ENCODE data around the gene CAB39L. TPM values are rescaled to one million over a fixed set of nuclear protein-coding genes. Genes with fewer than 3 reads are reported as not detected.

The CAB39L gene
- total and polyA plus RNA-seq, 9 of the 15 experiments (the other 6 are each of a cell fraction or from before 2014, with no cell fraction given): 1.1 to 4.2 (median 2.6) TPM

DNA sequence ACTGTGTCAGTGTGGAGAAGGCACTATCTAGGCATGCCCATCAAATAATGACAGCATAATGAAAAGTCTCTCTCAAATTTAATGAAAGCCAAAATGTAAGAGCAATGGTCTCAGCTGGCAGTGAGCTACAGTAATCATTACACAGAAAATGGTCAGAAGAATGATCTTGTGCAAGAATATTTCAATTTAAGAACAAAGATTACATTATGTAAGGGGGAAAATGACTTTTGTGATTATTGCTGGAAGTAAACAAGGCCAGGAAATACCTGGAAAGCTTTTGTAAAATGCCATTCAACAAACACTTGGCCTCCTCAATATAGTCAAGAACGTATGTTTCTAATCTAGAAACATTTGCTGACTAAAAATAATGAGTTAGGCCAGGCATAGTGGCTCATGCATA, 89.1 kb downstream of the CAB39L start (continued):
- TF ChIP-seq ZNF740 (CRISPR knock-in tag; IDR thresholded peaks at IDR 0.05) (no peak), ZNF740 (tag; IDR thresholded peaks at IDR 0.05) (no peak), ZNF12 (CRISPR knock-in tag; IDR thresholded peaks at IDR 0.05) (no peak), ZC3H4 (CRISPR knock-in tag; IDR thresholded peaks at IDR 0.05; ENCODE audit: borderline replicate concordance) (no peak), HCFC1 (IDR thresholded peaks at IDR 0.05; ENCODE audit: low read depth, low read length) (no peak), HDAC3 (IDR thresholded peaks at IDR 0.05; ENCODE audit: borderline replicate concordance, partially characterized antibody) (no peak)
- TF ChIP-seq, protein P1, sequence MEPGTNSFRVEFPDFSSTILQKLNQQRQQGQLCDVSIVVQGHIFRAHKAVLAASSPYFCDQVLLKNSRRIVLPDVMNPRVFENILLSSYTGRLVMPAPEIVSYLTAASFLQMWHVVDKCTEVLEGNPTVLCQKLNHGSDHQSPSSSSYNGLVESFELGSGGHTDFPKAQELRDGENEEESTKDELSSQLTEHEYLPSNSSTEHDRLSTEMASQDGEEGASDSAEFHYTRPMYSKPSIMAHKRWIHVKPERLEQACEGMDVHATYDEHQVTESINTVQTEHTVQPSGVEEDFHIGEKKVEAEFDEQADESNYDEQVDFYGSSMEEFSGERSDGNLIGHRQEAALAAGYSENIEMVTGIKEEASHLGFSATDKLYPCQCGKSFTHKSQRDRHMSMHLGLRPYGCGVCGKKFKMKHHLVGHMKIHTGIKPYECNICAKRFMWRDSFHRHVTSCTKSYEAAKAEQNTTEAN (CRISPR knock-in tag; IDR thresholded peaks at IDR 0.05): no peak

- FAIRE-seq: no peak
- ChIA-PET CTCF (ENCODE audit: low intra/inter-chr PET ratio) (no interaction called here), POLR2A (no interaction called here)
- Histone ChIP-seq H3K36me3 (ENCODE audit: control insufficient read depth, insufficient read depth, low read length) (no peaks in the 10 kb centered on the region), H2AFZ (ENCODE audit: low read depth, low read length) (no peak overlapping the region), H3K27ac (ENCODE audit: extremely low read depth, low read depth, low read length) (no peak overlapping the region), H3K4me2 (ENCODE audit: insufficient read depth, low read length) (no peak overlapping the region), H3K79me2 (ENCODE audit: control insufficient read depth, insufficient read depth, low read length) (no peaks in the 10 kb centered on the region), H4K20me1 (replicated peaks; ENCODE audit: control insufficient read depth, insufficient read depth, low read length) (no peaks in the 10 kb centered on the region), H3K9ac (ENCODE audit: insufficient read depth in 1 of 2, low read depth in 2 of 2, low read length in 2 of 2) (no peak overlapping the region), H3K9me1 (ENCODE audit: control insufficient read depth, insufficient read depth, low read length) (no peaks in the 10 kb centered on the region), H3K4me3 (no peak overlapping the region), H3K27me3 (ENCODE audit: control insufficient read depth in 2 of 2, insufficient read depth in 2 of 2, low read length in 2 of 2) (no peaks in the 10 kb centered on the region), H3K9me3 (replicated peaks; ENCODE audit: control insufficient read depth, insufficient read depth, low read depth, low read length) (no peaks in the 10 kb centered on the region), H3K4me1 (replicated peaks in 1 of 2; ENCODE audit: control insufficient read depth in 2 of 2, insufficient read depth in 2 of 2, low read length in 2 of 2) (no peaks in the 10 kb centered on the region)
- in situ Hi-C loops (cut with MboI): no loop called here
- 28% methylated on average over 3 of the region's 3 CpGs for WGBS (ENCODE audit: insufficient coverage, low coverage, missing lambda C conversion rate)
- BruUV-seq (replicated peaks): no TSS peak
- no peak for DNase-seq (ENCODE audit: extremely low read depth in 1 of 4, low spot score in 3 of 4)
- TF ChIP-seq NONO (IDR thresholded peaks at IDR 0.05; ENCODE audit: low read depth in 2 of 2, low read length in 1 of 2) (no peak), SETDB1 (IDR thresholded peaks at IDR 0.05; ENCODE audit: low read length) (no peak), PHF20 (IDR thresholded peaks at IDR 0.05; ENCODE audit: partially characterized antibody) (no peak), ZBTB2 (IDR thresholded peaks at IDR 0.05) (no peak)
- intact Hi-C loops (cut with micrococcal nuclease): no loop called here
- ATAC-seq: no peak
Observed at GRCh38 chr13:49353908-49354307, 90.0 kb downstream of the CAB39L start.

Measured in K562 (cell line).